HCT116 (cell line): ENCODE measurements around the gene ACER3. TPM values are rescaled to one million over a fixed set of nuclear protein-coding genes. Genes with fewer than 3 reads are reported as not detected.

Experiments used
- ATAC-seq: fragments of 200-7000 bp; cut with Tn5 transposase; 2 replicates; pipeline ENCODE4 v1.9.1; 2020; ENCODE audit warnings: mild to moderate bottlenecking, moderate library complexity
- BruUV-seq: library from RNA; stranded (reverse); fragments of 400-500 nt; replicated peaks from 2 replicates; lab custom pipeline; 2021; lab: Mats Ljungman, UMichigan
- CTCF ChIA-PET: fragments of 300-600 bp; sonication (Branson Sonifier 250); formaldehyde crosslinking; loops from one replicate; lab custom pipeline; 2021; ENCODE audit warnings: antibody characterized with exemption; lab: Charles Lee
- POLR2A ChIA-PET: fragments of 300-600, 350-600 bp; sonication (Branson Sonifier 250); formaldehyde crosslinking; loops from one replicate; lab custom pipeline; 2021; ENCODE audit warnings: antibody characterized with exemption; lab: Charles Lee
- RAD21 ChIA-PET, 2 experiments: fragments of 300-600 bp; sonication (Branson Sonifier 250); formaldehyde crosslinking; loops; one replicate each; lab custom pipeline; 2023; ENCODE audit warnings: low total read pairs in 2 of 2; ENCODE audit not compliant: uncharacterized antibody in 2 of 2, unreplicated experiment in 2 of 2, low non-redundant PET in 1 of 2; lab: Charles Lee
- DNase-seq: peaks from one replicate; pipeline ENCODE4 v3.0.0-alpha.2; 2010; ENCODE audit warnings: low read depth, low spot score
- H2AFZ ChIP-seq: fragments of 200-600 bp; shearing (Covaris generic), sonication (generic); 2 replicates; pipeline ENCODE4 v1.6.1; 2017; ENCODE audit warnings: low read depth, mixed run types, mixed read lengths, antibody characterized with exemption, low read length; ENCODE audit not compliant: poor library complexity, severe bottlenecking
- H3K27ac ChIP-seq: 2 replicates; pipeline ENCODE4 v1.5.1; 2012; ENCODE audit warnings: low read depth, low read length
- H3K27me3 ChIP-seq: fragments of 200-600 bp; sonication (generic); 2 replicates; pipeline ENCODE4 v1.6.1; 2016; ENCODE audit warnings: mixed run types, low read length, mixed read lengths; ENCODE audit not compliant: insufficient read depth
- H3K36me3 ChIP-seq, 2 experiments: fragments of 200-500 bp in 1 of 2; fragments of 200-600 bp in 1 of 2; sonication (Bioruptor generic) in 1 of 2; sonication (generic) in 1 of 2; 2 replicates each; pipeline versions ENCODE4 v1.5.1 to v1.6.1; 2014 to 2016; ENCODE audit warnings: low read length in 2 of 2, inconsistent platforms in 1 of 2, mixed read lengths in 1 of 2, mixed run types in 1 of 2; ENCODE audit not compliant: insufficient read depth in 2 of 2, control insufficient read depth in 1 of 2
- H3K4me1 ChIP-seq, 2 experiments: fragments of 200-600 bp in 1 of 2; sonication (generic) in 1 of 2; 2 replicates each; pipeline versions ENCODE4 v1.5.1 to v1.6.1; 2012 to 2017; ENCODE audit warnings: low read length in 2 of 2, inconsistent platforms in 1 of 2, mild to moderate bottlenecking in 1 of 2, mixed read lengths in 1 of 2, mixed run types in 1 of 2, moderate library complexity in 1 of 2; ENCODE audit not compliant: insufficient read depth in 2 of 2, control insufficient read depth in 1 of 2
- H3K4me2 ChIP-seq: fragments of 200-600 bp; sonication (generic); 2 replicates; pipeline ENCODE4 v1.6.1; 2017; ENCODE audit warnings: mixed run types, low read length, mixed read lengths
- H3K4me3 ChIP-seq, 2 experiments: fragments of 200-600 bp in 1 of 2; sonication (generic) in 1 of 2; replicated peaks in 1 of 2; 2 replicates each; pipeline ENCODE4 v1.5.1; 2011 to 2016; ENCODE audit warnings: low read length in 2 of 2, control low read depth in 1 of 2, low read depth in 1 of 2, mild to moderate bottlenecking in 1 of 2, mixed read lengths in 1 of 2, mixed run types in 1 of 2
- H3K79me2 ChIP-seq: fragments of 200-600 bp; sonication (generic); 2 replicates; pipeline ENCODE4 v1.6.1; 2017; ENCODE audit warnings: mild to moderate bottlenecking, mixed run types, low read length, moderate library complexity, mixed read lengths; ENCODE audit not compliant: insufficient read depth
- H3K9ac ChIP-seq: fragments of 200-600 bp; sonication (generic); 2 replicates; pipeline ENCODE4 v1.6.1; 2016; ENCODE audit warnings: low read length, mixed read lengths
- H3K9me2 ChIP-seq: fragments of 200-600 bp; sonication (generic), shearing (Covaris generic); 2 replicates; pipeline ENCODE4 v1.6.1; 2017; ENCODE audit warnings: mixed run types, mild to moderate bottlenecking, moderate library complexity; ENCODE audit not compliant: insufficient read depth
- H3K9me3 ChIP-seq, 2 experiments: fragments of 200-500 bp in 1 of 2; fragments of 200-600 bp in 1 of 2; sonication (Bioruptor generic) in 1 of 2; sonication (generic) in 1 of 2; 2 replicates each; pipeline ENCODE4 v1.6.1; 2014 to 2017; ENCODE audit warnings: low read length in 2 of 2, mixed read lengths in 2 of 2, inconsistent platforms in 1 of 2, low read depth in 1 of 2, mild to moderate bottlenecking in 1 of 2, mixed run types in 1 of 2, moderate library complexity in 1 of 2; ENCODE audit not compliant: control insufficient read depth in 1 of 2, insufficient read depth in 1 of 2
- H4K20me1 ChIP-seq: fragments of 200-600 bp; sonication (generic), shearing (Covaris generic); 2 replicates; pipeline ENCODE4 v1.6.1; 2017; ENCODE audit warnings: mixed run types, mild to moderate bottlenecking, moderate library complexity; ENCODE audit not compliant: insufficient read depth
- CEBPB ChIP-seq: IDR thresholded peaks from 2 replicates; pipeline ENCODE4 v1.6.1; 2012; ENCODE audit warnings: low read depth
- EZH2phosphoT487 ChIP-seq: fragments of 200-600 bp; IDR thresholded peaks from 2 replicates; pipeline ENCODE4 v1.6.1; 2018; ENCODE audit warnings: antibody characterized with exemption, borderline replicate concordance
- FOSL1 ChIP-seq: IDR thresholded peaks from 2 replicates; pipeline ENCODE4 v1.6.1; 2012; ENCODE audit warnings: low read depth
- RAD21 ChIP-seq: IDR thresholded peaks from 2 replicates; pipeline ENCODE4 v1.6.1; 2012; ENCODE audit warnings: low read depth, mild to moderate bottlenecking
- ZNF274 ChIP-seq: fragments of 200-500 bp; sonication (Bioruptor generic); IDR thresholded peaks from 2 replicates; pipeline ENCODE4 v1.6.1; 2014; ENCODE audit warnings: mild to moderate bottlenecking, low read depth, low read length, inconsistent platforms
- intact Hi-C: fragments of 100-400 bp; cut with micrococcal nuclease; formaldehyde crosslinking; loops from 2 replicates; pipeline ENCODE4 v1.10.0; 2022
- total RNA-seq: library from RNA; stranded (reverse); gene quantifications from one replicate; pipeline ENCODE4 v1.2.1, GENCODE V29; 2021; ENCODE audit not compliant: unreplicated experiment
- TF ChIP-seq, protein P1 (sequence below), 3 experiments: fragments of 200-600 bp in 1 of 3; sonication (generic) in 1 of 3; IDR thresholded peaks in 2 of 3; conservative IDR thresholded peaks in 1 of 3; 2 replicates each; pipeline ENCODE4 v1.5.1; 2012 to 2017; ENCODE audit warnings: low read depth in 2 of 3, low read length in 2 of 3, antibody characterized with exemption in 1 of 3, borderline replicate concordance in 1 of 3, control low read depth in 1 of 3, mild to moderate bottlenecking in 1 of 3, mixed read lengths in 1 of 3, mixed run types in 1 of 3, moderate library complexity in 1 of 3; ENCODE audit not compliant: insufficient read depth in 1 of 3
- TF ChIP-seq, protein P2 (sequence below): IDR thresholded peaks from 2 replicates; pipeline ENCODE4 v1.6.1; 2011; ENCODE audit warnings: mild to moderate bottlenecking, low read length, moderate library complexity; ENCODE audit not compliant: insufficient replicate concordance; ENCODE audit errors: extremely low read depth

The ACER3 gene
- total RNA-seq, 1 experiment from 2014 or later: 19.1 TPM

DNA sequence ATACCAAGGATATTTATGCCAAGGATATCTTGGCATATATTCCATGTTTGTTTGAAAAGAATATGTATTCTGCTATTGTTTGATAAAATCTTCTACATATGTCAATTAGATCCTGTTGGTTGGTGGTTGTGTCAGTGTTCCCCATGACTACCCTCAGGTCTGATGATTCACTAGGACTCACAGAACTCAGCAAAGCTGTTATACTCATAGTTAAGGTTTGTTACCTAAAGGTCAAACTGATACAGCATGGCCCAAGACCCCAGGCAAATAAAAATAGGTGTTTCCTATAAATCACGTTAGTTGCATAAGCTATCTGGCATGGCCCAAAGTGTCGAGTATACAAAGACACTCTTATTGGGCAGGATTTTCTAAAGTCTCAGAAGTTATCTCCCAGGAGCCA, 143.2 kb downstream of the ACER3 start:
- intact Hi-C loops: no loop called here
- Histone ChIP-seq H3K79me2 (no peaks in the 10 kb centered on the region), H3K4me1 (no peaks in the 10 kb centered on the region), H3K4me2 (no peak overlapping the region), H3K27me3 (no peaks in the 10 kb centered on the region), H3K4me3 (no peak overlapping the region), H3K9me2 (no peaks in the 10 kb centered on the region), H3K9ac (no peak overlapping the region), H2AFZ (no peak overlapping the region), H3K36me3 (no peaks in the 10 kb centered on the region), H3K9me3 (no peaks in the 10 kb centered on the region), H3K27ac (no peak overlapping the region), H4K20me1 (no peaks in the 10 kb centered on the region)
- CTCF ChIA-PET: no interaction called here
- POLR2A ChIA-PET: no interaction called here
- BruUV-seq: no TSS peak
- TF ChIP-seq ZNF274 (no peak), FOSL1 (no peak), EZH2phosphoT487 (no peak), CEBPB (no peak), RAD21 (no peak)
- TF ChIP-seq, protein P1, sequence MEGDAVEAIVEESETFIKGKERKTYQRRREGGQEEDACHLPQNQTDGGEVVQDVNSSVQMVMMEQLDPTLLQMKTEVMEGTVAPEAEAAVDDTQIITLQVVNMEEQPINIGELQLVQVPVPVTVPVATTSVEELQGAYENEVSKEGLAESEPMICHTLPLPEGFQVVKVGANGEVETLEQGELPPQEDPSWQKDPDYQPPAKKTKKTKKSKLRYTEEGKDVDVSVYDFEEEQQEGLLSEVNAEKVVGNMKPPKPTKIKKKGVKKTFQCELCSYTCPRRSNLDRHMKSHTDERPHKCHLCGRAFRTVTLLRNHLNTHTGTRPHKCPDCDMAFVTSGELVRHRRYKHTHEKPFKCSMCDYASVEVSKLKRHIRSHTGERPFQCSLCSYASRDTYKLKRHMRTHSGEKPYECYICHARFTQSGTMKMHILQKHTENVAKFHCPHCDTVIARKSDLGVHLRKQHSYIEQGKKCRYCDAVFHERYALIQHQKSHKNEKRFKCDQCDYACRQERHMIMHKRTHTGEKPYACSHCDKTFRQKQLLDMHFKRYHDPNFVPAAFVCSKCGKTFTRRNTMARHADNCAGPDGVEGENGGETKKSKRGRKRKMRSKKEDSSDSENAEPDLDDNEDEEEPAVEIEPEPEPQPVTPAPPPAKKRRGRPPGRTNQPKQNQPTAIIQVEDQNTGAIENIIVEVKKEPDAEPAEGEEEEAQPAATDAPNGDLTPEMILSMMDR (IDR thresholded peaks at IDR 0.05 in 2 of 3, conservative IDR thresholded peaks at IDR 0.05 in 1 of 3; ENCODE audit: borderline replicate concordance in 1 of 3, insufficient read depth in 1 of 3, low read depth in 2 of 3, low read length in 2 of 3): no peak
- DNase-seq (no peak), ATAC-seq (no peak)
- RAD21 ChIA-PET: no interaction called here

DNA sequence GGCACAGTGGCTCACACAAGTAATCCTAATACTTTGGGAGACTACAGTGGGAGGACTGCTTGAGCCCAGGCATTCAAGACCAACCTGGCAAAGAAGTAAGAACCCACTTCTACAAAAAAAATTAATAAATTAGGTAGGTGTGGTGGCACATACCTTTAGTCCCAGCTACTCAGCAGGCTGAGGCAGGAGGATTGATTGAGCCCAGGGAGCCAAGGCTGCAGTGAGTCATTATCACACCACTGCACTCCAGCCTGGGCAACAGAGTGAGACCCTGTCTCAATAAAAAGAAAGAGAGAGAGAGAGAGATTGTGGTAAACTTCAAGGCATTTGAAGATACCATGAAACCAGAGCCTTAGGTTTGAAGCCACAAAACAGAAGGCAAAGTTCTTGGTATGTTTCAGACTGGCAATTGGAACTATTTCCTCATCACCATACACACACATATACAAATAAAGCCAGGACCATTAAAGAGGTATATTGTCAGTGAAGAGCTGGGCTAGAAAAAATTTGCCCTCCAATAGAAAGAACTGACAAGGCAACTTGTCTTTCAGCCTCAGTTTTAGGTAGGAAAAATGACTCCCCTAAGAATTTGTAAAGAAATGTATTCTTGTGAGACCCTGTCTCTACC, 148.9 kb downstream of the ACER3 start:
- Histone ChIP-seq H3K9me3 (no peaks in the 10 kb centered on the region), H3K27me3 (no peaks in the 10 kb centered on the region), H3K79me2 (no peaks in the 10 kb centered on the region), H3K4me2 (no peak overlapping the region)
- no peak for DNase-seq
- no peak for ATAC-seq
- TF ChIP-seq, protein P2, sequence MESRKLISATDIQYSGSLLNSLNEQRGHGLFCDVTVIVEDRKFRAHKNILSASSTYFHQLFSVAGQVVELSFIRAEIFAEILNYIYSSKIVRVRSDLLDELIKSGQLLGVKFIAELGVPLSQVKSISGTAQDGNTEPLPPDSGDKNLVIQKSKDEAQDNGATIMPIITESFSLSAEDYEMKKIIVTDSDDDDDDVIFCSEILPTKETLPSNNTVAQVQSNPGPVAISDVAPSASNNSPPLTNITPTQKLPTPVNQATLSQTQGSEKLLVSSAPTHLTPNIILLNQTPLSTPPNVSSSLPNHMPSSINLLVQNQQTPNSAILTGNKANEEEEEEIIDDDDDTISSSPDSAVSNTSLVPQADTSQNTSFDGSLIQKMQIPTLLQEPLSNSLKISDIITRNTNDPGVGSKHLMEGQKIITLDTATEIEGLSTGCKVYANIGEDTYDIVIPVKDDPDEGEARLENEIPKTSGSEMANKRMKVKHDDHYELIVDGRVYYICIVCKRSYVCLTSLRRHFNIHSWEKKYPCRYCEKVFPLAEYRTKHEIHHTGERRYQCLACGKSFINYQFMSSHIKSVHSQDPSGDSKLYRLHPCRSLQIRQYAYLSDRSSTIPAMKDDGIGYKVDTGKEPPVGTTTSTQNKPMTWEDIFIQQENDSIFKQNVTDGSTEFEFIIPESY: no peak
- TF ChIP-seq, all 23 proteins: peak for 0
- Histone ChIP-seq H3K9me2 (no peaks in the 10 kb centered on the region), H3K36me3 (no peaks in the 10 kb centered on the region), H3K27ac (no peak overlapping the region), H2AFZ (no peak overlapping the region), H4K20me1 (no peaks in the 10 kb centered on the region), H3K4me1 (peaks cover 0 to 2% of the 10 kb centered on the region in 2 experiments; a peak in 2 of 4 replicates), H3K9ac (no peak overlapping the region), H3K4me3 (no peak overlapping the region)
- ChIA-PET POLR2A (no interaction called here), RAD21 (no interaction called here), CTCF (no interaction called here)
- no TSS peak for BruUV-seq
- intact Hi-C loops: no loop called here
